ENCODE results near the gene C16orf54.

DNA sequence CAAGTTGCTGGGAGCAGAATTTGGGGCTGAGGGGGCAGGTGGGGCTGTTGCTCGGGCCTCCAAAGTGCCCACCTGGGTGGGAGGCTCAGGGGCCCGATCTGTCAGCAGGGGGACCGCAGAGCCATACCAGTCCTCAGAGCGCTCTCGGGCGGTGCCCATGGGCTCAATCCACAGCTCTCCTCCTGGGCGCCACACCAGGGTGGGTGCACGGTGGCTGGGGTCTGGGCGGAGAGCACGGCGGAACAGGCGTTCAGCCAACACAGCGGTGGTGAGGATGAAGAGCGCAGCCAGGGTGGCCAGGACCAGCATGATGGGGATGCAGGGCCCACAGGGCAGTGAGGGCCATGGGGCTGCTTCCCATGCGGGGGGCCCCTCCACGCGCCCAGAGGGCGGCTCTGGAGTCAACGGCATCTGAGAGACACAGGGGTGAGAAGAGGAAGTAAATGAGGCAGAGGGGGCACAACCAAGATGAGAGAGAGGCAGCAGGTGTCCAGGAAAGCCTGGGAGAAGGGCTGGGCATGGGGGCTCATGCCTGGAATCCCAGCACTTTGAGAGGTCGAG, 1.2 kb downstream of the C16orf54 start:
- TF ChIP-seq SPI1 (IDR thresholded peaks at IDR 0.05; ENCODE audit: low read depth, low read length): no peak
- no peak for TF ChIP-seq POLR2A (IDR thresholded peaks at IDR 0.05; ENCODE audit: low read depth, low read length)
- no peak for TF ChIP-seq POLR2AphosphoS5 (IDR thresholded peaks at IDR 0.05; ENCODE audit: low read depth, low read length)
- no peak for TF ChIP-seq TAF1 (IDR thresholded peaks at IDR 0.05; ENCODE audit: low read depth, low read length)
- no peak for TF ChIP-seq PAX5 (IDR thresholded peaks at IDR 0.05; ENCODE audit: insufficient read depth, low read length, severe bottlenecking)
- TF ChIP-seq POU2F2 (IDR thresholded peaks at IDR 0.05; ENCODE audit: low read depth, low read length): no peak

Data from GM12891 (cell line).